ENCODE results near the gene PDCD5. TPM values are rescaled to one million over a fixed set of nuclear protein-coding genes. Genes with fewer than 3 reads are reported as not detected.

PDCD5 gene, protein sequence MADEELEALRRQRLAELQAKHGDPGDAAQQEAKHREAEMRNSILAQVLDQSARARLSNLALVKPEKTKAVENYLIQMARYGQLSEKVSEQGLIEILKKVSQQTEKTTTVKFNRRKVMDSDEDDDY
- 100 to 1,000 TPM in 2 of 4 donors, 10 to 100 TPM in 2; 76.7 to 175 (median 106) TPM for total RNA-seq

DNA sequence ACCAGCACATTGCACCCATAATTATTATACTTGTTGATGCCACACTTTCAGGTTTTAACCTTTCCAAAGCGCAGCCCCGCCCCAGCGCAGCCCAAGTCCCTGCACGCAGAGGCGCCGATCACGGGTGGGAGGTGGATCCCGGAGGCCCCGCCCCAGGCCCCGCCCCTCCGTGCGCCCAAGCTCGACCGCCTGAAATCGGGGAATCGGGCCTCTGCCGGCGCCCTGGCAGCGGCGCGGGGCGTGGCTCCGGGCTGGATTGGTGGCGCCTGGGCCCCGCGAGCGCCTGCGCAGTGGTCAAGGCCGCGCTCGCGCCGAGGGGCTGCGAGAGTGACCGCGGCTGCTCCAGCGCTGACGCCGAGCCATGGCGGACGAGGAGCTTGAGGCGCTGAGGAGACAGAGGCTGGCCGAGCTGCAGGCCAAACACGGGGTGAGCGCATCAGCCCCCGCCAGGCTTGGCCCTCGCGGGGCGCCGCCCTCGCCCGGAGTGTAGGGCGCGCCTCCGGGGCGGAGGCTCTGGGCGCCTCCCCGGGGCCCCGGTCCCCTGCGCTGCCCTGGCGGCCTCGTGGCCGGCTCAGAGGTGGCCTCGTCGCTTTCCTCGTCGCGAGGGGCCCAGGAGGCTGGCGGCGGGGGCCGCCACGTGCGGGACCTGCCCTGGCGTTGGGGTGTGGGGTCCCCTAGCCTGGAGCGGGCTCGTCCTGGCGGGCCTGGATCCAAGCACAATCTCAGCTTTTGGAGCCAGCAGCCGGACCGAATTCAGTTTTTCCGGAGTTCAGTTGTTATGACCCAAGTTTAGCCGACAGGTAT, at the start of gene PDCD5:
PDCD5 (plus strand) TSS at position 290 of the 804 bp plus-strand sequence; CDS start at position 362, 72 bp downstream.
- in situ Hi-C loops (cut with MboI; ENCODE audit: low pct_ligation_motif_present in 1 of 4, low pct_unique_long_range_greater_than_20kb in 1 of 4, low sequenced_read_pairs in 3 of 4) (no loop called here), intact Hi-C loops (cut with DNase I; ENCODE audit: low total_unique reads) (no loop called here)
- peaks cover 0 to 13% (median 10%) of the 10 kb centered on the region in 4 donors for H3K4me1 ChIP-seq
- H3K36me3 ChIP-seq, result peaks cover 0 to 15% (median 6%) of the 10 kb centered on the region in 4 donors
- WGBS, 2 donors (ENCODE audit: low coverage in 1 of 2), result 1% methylated on average over 46 of the region's 81 CpGs; no CpG with 5 or more reads in 1 of the 2 donors
- H3K4me3 ChIP-seq, result peak within 1 kb of the TSS; percentile 82 to 95 (median 88)
- H3K27ac ChIP-seq, result peak within 1 kb of the TSS; percentile 89 to 95 (median 92)
- no peaks in the 10 kb centered on the region for H3K9me3 ChIP-seq
- H3K27me3 ChIP-seq, result no peaks in the 10 kb centered on the region
- DNase-seq, result peak; percentile 97
- no peak for TF ChIP-seq EP300 (IDR thresholded peaks at IDR 0.05; ENCODE audit: low read depth)
- TF ChIP-seq POLR2AphosphoS5 (IDR thresholded peaks at IDR 0.05), result peak; percentile 68 to 85 (median 77)
- no peak for TF ChIP-seq CTCF (IDR thresholded peaks at IDR 0.05)
- TF ChIP-seq POLR2A (IDR thresholded peaks at IDR 0.05), result peak; percentile 55

GRCh38 chr19:32532233-32532632, 48.8 kb upstream of the PDCD5 start:
- H3K27ac ChIP-seq, result no peak overlapping the region
- intact Hi-C loops (cut with DNase I; ENCODE audit: low total_unique reads), result no loop called here

GRCh38 chr19:32537580-32537979, 43.4 kb upstream of the PDCD5 start:
- Histone ChIP-seq H3K36me3 (no peaks in the 10 kb centered on the region), H3K4me3 (no peak overlapping the region), H3K27me3 (no peaks in the 10 kb centered on the region), H3K9me3 (no peaks in the 10 kb centered on the region), H3K4me1 (no peaks in the 10 kb centered on the region), H3K27ac (no peak overlapping the region)
- no peak for DNase-seq
- in situ Hi-C loops (cut with MboI; ENCODE audit: low pct_ligation_motif_present in 1 of 4, low pct_unique_long_range_greater_than_20kb in 1 of 4, low sequenced_read_pairs in 3 of 4) (no loop called here), intact Hi-C loops (cut with DNase I; ENCODE audit: low total_unique reads) (no loop called here)
- 60 to 76% methylated on average over 5 of the region's 5 CpGs for WGBS, 2 donors (ENCODE audit: low coverage in 1 of 2)
- TF ChIP-seq POLR2A (IDR thresholded peaks at IDR 0.05) (no peak), CTCF (IDR thresholded peaks at IDR 0.05) (no peak), POLR2AphosphoS5 (IDR thresholded peaks at IDR 0.05) (no peak), EP300 (IDR thresholded peaks at IDR 0.05; ENCODE audit: low read depth) (no peak)

More at GRCh38 chr19:32532233-32532632, 48.8 kb upstream of the PDCD5 start:
- TF ChIP-seq EP300 (IDR thresholded peaks at IDR 0.05; ENCODE audit: low read depth), result no peak
- no peak for TF ChIP-seq POLR2A (IDR thresholded peaks at IDR 0.05)
- no peak for TF ChIP-seq POLR2AphosphoS5 (IDR thresholded peaks at IDR 0.05)
- TF ChIP-seq CTCF (IDR thresholded peaks at IDR 0.05), result no peak
- in situ Hi-C loops (cut with MboI; ENCODE audit: low pct_ligation_motif_present in 1 of 4, low pct_unique_long_range_greater_than_20kb in 1 of 4, low sequenced_read_pairs in 3 of 4), result no loop called here
- H3K4me1 ChIP-seq, result no peaks in the 10 kb centered on the region
- 84 to 92% methylated on average over 3 of the region's 3 CpGs for WGBS, 2 donors (ENCODE audit: low coverage in 1 of 2)
- no peak for DNase-seq
- H3K9me3 ChIP-seq, result no peaks in the 10 kb centered on the region
- H3K4me3 ChIP-seq, result no peak overlapping the region
- H3K27me3 ChIP-seq, result no peaks in the 10 kb centered on the region
- no peaks in the 10 kb centered on the region for H3K36me3 ChIP-seq

- H3K4me3 ChIP-seq, result no peak overlapping the region
- 62 to 73% methylated on average over 4 to 12 of the region's 12 CpGs for WGBS, 2 donors (ENCODE audit: low coverage in 1 of 2)
- in situ Hi-C loops (cut with MboI; ENCODE audit: low pct_ligation_motif_present in 1 of 4, low pct_unique_long_range_greater_than_20kb in 1 of 4, low sequenced_read_pairs in 3 of 4), result no loop called here
- TF ChIP-seq CTCF (IDR thresholded peaks at IDR 0.05) (no peak), POLR2A (IDR thresholded peaks at IDR 0.05) (no peak), POLR2AphosphoS5 (IDR thresholded peaks at IDR 0.05) (no peak), EP300 (IDR thresholded peaks at IDR 0.05; ENCODE audit: low read depth) (no peak)
- H3K27me3 ChIP-seq, result no peaks in the 10 kb centered on the region
- H3K36me3 ChIP-seq, result no peaks in the 10 kb centered on the region
- no peaks in the 10 kb centered on the region for H3K9me3 ChIP-seq
- intact Hi-C loops (cut with DNase I; ENCODE audit: low total_unique reads), result no loop called here
- DNase-seq, result no peak
- no peak overlapping the region for H3K27ac ChIP-seq
- no peaks in the 10 kb centered on the region for H3K4me1 ChIP-seq
These were observed 41.6 kb upstream of the PDCD5 start for GRCh38 chr19:32539240-32539916.
